ENCODE results near the gene MLPH.

DNA sequence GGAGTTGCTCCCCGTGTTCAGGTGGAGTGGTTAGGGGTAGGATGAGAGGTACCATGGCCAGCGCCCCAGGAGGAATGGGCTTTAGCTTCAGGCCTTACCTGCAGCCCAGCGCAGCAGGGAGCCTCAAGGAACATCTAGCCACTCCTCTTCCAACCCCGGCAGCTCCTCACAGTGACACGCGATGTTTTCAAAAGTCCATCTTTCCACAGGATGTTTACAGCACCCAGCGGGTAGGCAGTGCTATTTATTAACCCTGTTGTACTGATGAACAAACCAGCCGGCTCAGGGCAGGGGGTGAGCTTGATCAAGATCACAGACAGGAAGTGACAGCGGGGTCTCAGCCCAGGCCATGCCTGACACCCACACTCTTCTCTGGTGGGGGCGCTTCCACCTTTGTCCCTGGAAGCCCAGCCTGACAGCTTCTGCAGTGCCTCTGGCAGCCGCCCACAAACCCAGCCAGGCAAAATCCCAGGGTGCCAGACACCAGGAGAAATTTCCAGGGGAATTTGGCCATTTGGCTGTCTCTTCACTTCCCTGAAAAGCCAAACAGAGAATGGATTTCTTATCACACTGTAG lies 60.9 kb downstream of the MLPH start:
- no peak for TF ChIP-seq EZH2 (IDR thresholded peaks at IDR 0.05; ENCODE audit: insufficient read depth, poor library complexity, severe bottlenecking)
- TF ChIP-seq EZH2phosphoT487 (IDR thresholded peaks at IDR 0.05; ENCODE audit: insufficient read depth, low read depth), result no peak

Data from GM23248 (cell line).